H9 (cell line): Measurements from ENCODE around the gene LRRC27. TPM values are rescaled to one million over a fixed set of nuclear protein-coding genes. Genes with fewer than 3 reads are reported as not detected.

Experiments used
- DNase-seq: peaks from one replicate; pipeline ENCODE4 v3.0.0-alpha.2; 2017
- H2AFZ ChIP-seq: one replicate; pipeline ENCODE4 v1.6.1; 2013; ENCODE audit warnings: mild to moderate bottlenecking, low read length, control low read depth, moderate library complexity
- H2AK5ac ChIP-seq: 2 replicates; pipeline ENCODE4 v1.6.1; 2013; ENCODE audit warnings: low read length, control low read depth, mixed read lengths; ENCODE audit not compliant: insufficient read length
- H2BK120ac ChIP-seq: one replicate; pipeline ENCODE4 v1.6.1; 2013; ENCODE audit warnings: low read depth, mild to moderate bottlenecking, low read length, control low read depth, inconsistent platforms; ENCODE audit not compliant: poor library complexity, severe bottlenecking
- H2BK12ac ChIP-seq: 2 replicates; pipeline ENCODE4 v1.6.1; 2013; ENCODE audit warnings: low read length, control low read depth, mixed read lengths, low read depth; ENCODE audit not compliant: insufficient read length
- H2BK15ac ChIP-seq: 2 replicates; pipeline ENCODE4 v1.6.1; 2013; ENCODE audit warnings: low read depth, low read length, control low read depth
- H2BK20ac ChIP-seq: one replicate; pipeline ENCODE4 v1.6.1; 2013; ENCODE audit warnings: low read depth, mild to moderate bottlenecking, low read length, control low read depth, inconsistent platforms; ENCODE audit not compliant: poor library complexity, severe bottlenecking
- H2BK5ac ChIP-seq: 2 replicates; pipeline ENCODE4 v1.6.1; 2013; ENCODE audit warnings: low read length, control low read depth, mixed read lengths; ENCODE audit not compliant: insufficient read length
- H3K14ac ChIP-seq: 2 replicates; pipeline ENCODE4 v1.6.1; 2013; ENCODE audit warnings: low read length, control low read depth; ENCODE audit not compliant: insufficient read depth
- H3K18ac ChIP-seq: 2 replicates; pipeline ENCODE4 v1.6.1; 2013; ENCODE audit warnings: low read depth, mild to moderate bottlenecking, mixed read lengths, low read length, control low read depth; ENCODE audit not compliant: insufficient read length
- H3K23ac ChIP-seq: 2 replicates; pipeline ENCODE4 v1.6.1; 2013; ENCODE audit warnings: low read length, control low read depth, mixed read lengths, low read depth; ENCODE audit not compliant: insufficient read length
- H3K23me2 ChIP-seq: 2 replicates; pipeline ENCODE4 v1.6.1; 2013; ENCODE audit warnings: low read depth, mild to moderate bottlenecking, mixed read lengths, low read length, control low read depth; ENCODE audit not compliant: insufficient read length, poor library complexity, severe bottlenecking
- H3K27ac ChIP-seq: 2 replicates; pipeline ENCODE4 v1.5.1; 2013; ENCODE audit warnings: low read length, control low read depth, mixed read lengths, low read depth; ENCODE audit not compliant: insufficient read length
- H3K27me3 ChIP-seq: 2 replicates; pipeline ENCODE4 v1.6.1; 2013; ENCODE audit warnings: low read length, control low read depth, inconsistent platforms; ENCODE audit not compliant: insufficient read depth
- H3K4ac ChIP-seq: 2 replicates; pipeline ENCODE4 v1.6.1; 2013; ENCODE audit warnings: low read depth, mild to moderate bottlenecking, control low read depth, inconsistent platforms, low read length, moderate library complexity
- H3K4me1 ChIP-seq: 2 replicates; pipeline ENCODE4 v1.6.1; 2013; ENCODE audit warnings: low read length, control low read depth, inconsistent platforms; ENCODE audit not compliant: insufficient read depth
- H3K4me2 ChIP-seq: 2 replicates; pipeline ENCODE4 v1.6.1; 2013; ENCODE audit warnings: low read length, control low read depth, mixed read lengths; ENCODE audit not compliant: insufficient read length, insufficient read depth
- H3K56ac ChIP-seq: 2 replicates; pipeline ENCODE4 v1.6.1; 2013; ENCODE audit warnings: low read depth, mild to moderate bottlenecking, mixed read lengths, low read length, control low read depth; ENCODE audit not compliant: insufficient read length
- H3K79me1 ChIP-seq: 2 replicates; pipeline ENCODE4 v1.6.1; 2013; ENCODE audit warnings: low read depth, mild to moderate bottlenecking, moderate library complexity, low read length, control low read depth, inconsistent platforms; ENCODE audit not compliant: insufficient read depth, poor library complexity, severe bottlenecking
- H3K79me2 ChIP-seq: 2 replicates; pipeline ENCODE4 v1.6.1; 2013; ENCODE audit warnings: low read length, control low read depth, inconsistent platforms; ENCODE audit not compliant: insufficient read depth
- H3K9ac ChIP-seq: 2 replicates; pipeline ENCODE4 v1.6.1; 2013; ENCODE audit warnings: low read length, control low read depth, mixed read lengths; ENCODE audit not compliant: insufficient read length; ENCODE audit errors: extremely low read depth
- H3K9me3 ChIP-seq: one replicate; pipeline ENCODE4 v1.6.1; 2013; ENCODE audit warnings: low read depth, low read length, inconsistent platforms; ENCODE audit not compliant: control insufficient read depth
- H3T11ph ChIP-seq: one replicate; pipeline ENCODE4 v1.6.1; 2013; ENCODE audit warnings: mild to moderate bottlenecking, low read length, control low read depth, inconsistent platforms
- H4K20me1 ChIP-seq: one replicate; pipeline ENCODE4 v1.6.1; 2013; ENCODE audit not compliant: control insufficient read depth, insufficient read length, insufficient read depth
- H4K5ac ChIP-seq: 2 replicates; pipeline ENCODE4 v1.6.1; 2013; ENCODE audit warnings: low read depth, mild to moderate bottlenecking, mixed read lengths, low read length, control low read depth; ENCODE audit not compliant: insufficient read length
- H4K8ac ChIP-seq: replicated peaks from 2 replicates; pipeline ENCODE4 v1.6.1; 2013; ENCODE audit warnings: low read length, control low read depth, mixed read lengths, low read depth; ENCODE audit not compliant: insufficient read length
- H4K91ac ChIP-seq: 2 replicates; pipeline ENCODE4 v1.6.1; 2013; ENCODE audit warnings: low read depth, mild to moderate bottlenecking, moderate library complexity, mixed read lengths, low read length, control low read depth; ENCODE audit not compliant: insufficient read length
- H3K27ac Mint-ChIP-seq, 3 experiments: 2 replicates in 2 of 3; 3 replicates in 1 of 3; pipeline ENCODE4 v1.8.0; 2020 to 2021; ENCODE audit warnings: mixed read lengths in 3 of 3, mild to moderate bottlenecking in 1 of 3, moderate library complexity in 1 of 3
- H3K27me3 Mint-ChIP-seq: 2 replicates; pipeline ENCODE4 v1.8.0; 2021; ENCODE audit warnings: low read depth, mild to moderate bottlenecking, moderate library complexity, mixed read lengths
- H3K36me3 Mint-ChIP-seq, 3 experiments: 2 replicates in 2 of 3; 3 replicates in 1 of 3; pipeline ENCODE4 v1.8.0; 2020 to 2021; ENCODE audit warnings: low read depth in 3 of 3, mixed read lengths in 3 of 3; ENCODE audit not compliant: insufficient read depth in 1 of 3
- H3K4me1 Mint-ChIP-seq, 2 experiments: 2 replicates each; pipeline ENCODE4 v1.8.0; 2020; ENCODE audit warnings: mixed read lengths in 2 of 2
- H3K4me3 Mint-ChIP-seq, 2 experiments: 2 replicates in 1 of 2; 3 replicates in 1 of 2; pipeline ENCODE4 v1.8.0; 2020 to 2021; ENCODE audit warnings: mild to moderate bottlenecking in 2 of 2, mixed read lengths in 2 of 2, moderate library complexity in 1 of 2
- H3K9me3 Mint-ChIP-seq, 2 experiments: 2 replicates in 1 of 2; 3 replicates in 1 of 2; pipeline ENCODE4 v1.8.0; 2020; ENCODE audit warnings: mild to moderate bottlenecking in 2 of 2, mixed read lengths in 2 of 2, moderate library complexity in 1 of 2
- whole genome bisulfite sequencing: extraction: QIAGEN DNeasy Blood & Tissue Kit; methylation state at CpG from one replicate; pipeline ENCODE4 v1.1.7; 2013; ENCODE audit warnings: missing lambda C conversion rate, low lambda C conversion rate, mixed read lengths; ENCODE audit not compliant: insufficient read length; ENCODE audit errors: extremely low coverage; 5-methylcytosine and 5-hydroxymethylcytosine counted together
- total RNA-seq: library from RNA; stranded (reverse); gene quantifications from 2 replicates; pipeline ENCODE4 v1.2.1, GENCODE V29; 2021
- TF ChIP-seq, protein P1 (sequence below): fragments of 200-600 bp; sonication (generic); conservative IDR thresholded peaks from 3 replicates; pipeline ENCODE4 v1.8.0; 2021; ENCODE audit warnings: antibody characterized with exemption, mild to moderate bottlenecking

Gene LRRC27
- total RNA-seq, 1 experiment from 2014 or later = 2.7 TPM

DNA sequence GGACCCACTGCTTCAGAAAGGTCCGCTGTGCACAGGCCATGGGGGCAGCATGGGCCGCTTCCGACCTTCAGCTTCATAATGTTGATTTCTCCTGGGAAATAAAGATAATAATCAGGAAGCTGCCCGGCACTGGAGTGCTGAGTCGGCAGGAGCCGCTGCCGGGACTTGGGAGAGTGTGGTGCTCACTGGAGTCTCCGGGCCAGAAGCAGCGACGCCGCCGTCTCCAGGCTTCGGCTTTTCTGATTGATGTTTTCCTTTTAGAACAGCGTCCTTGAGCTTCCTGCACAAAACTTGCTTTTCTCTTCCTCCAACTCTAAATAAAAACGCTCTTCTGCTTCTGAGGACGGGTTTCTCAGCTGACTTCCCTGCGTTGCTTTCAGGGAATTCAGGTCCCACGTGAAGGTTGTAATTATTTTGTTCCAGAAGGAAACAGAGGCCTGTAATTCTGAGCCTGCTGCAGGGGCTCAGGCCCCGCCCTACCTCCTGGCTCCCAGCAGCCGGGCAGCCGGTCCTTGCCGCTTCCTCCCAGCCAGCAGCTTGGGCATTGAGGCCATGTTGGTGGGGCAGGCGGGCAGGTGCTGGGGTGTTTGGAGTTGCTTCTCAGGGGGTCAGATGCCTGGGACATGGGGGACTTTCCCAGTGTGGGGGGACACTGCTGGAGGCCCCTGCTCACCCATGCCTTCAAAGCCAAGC is 79.7 kb downstream of the LRRC27 start:
- no peak overlapping the region for H3K4me3 Mint-ChIP-seq

More for the DNA sequence above, 79.7 kb downstream of the LRRC27 start:
- no peak overlapping the region for H3K56ac ChIP-seq
- no peak overlapping the region for H2BK20ac ChIP-seq
- no peaks in the 10 kb centered on the region for H4K20me1 ChIP-seq
- H3K27me3 Mint-ChIP-seq = peaks cover 3% of the 10 kb centered on the region; the same call in 1 of the 2 replicates
- peaks cover 8% of the 10 kb centered on the region; the same call in 1 of the 2 replicates for H3K4me1 ChIP-seq
- no peak for DNase-seq
- no peak overlapping the region for H4K8ac ChIP-seq
- H3K27ac ChIP-seq = no peak overlapping the region
- no peak overlapping the region; the same call in 1 of the 2 replicates for H3K4ac ChIP-seq
- no peak overlapping the region for H3K4me2 ChIP-seq
- no peak overlapping the region for H2BK15ac ChIP-seq
- H3K9ac ChIP-seq = no peak overlapping the region
- H2AFZ ChIP-seq = no peak overlapping the region
- no peak overlapping the region for H4K5ac ChIP-seq
- no peaks in the 10 kb centered on the region for H3K79me1 ChIP-seq
- no peak overlapping the region for H2BK5ac ChIP-seq
- no peak overlapping the region for H2BK120ac ChIP-seq
- WGBS = no CpG with 5 or more reads among the region's 23 CpGs
- no peaks in the 10 kb centered on the region; the same call in 1 of the 2 replicates for H3K79me2 ChIP-seq
- TF ChIP-seq, protein P1, sequence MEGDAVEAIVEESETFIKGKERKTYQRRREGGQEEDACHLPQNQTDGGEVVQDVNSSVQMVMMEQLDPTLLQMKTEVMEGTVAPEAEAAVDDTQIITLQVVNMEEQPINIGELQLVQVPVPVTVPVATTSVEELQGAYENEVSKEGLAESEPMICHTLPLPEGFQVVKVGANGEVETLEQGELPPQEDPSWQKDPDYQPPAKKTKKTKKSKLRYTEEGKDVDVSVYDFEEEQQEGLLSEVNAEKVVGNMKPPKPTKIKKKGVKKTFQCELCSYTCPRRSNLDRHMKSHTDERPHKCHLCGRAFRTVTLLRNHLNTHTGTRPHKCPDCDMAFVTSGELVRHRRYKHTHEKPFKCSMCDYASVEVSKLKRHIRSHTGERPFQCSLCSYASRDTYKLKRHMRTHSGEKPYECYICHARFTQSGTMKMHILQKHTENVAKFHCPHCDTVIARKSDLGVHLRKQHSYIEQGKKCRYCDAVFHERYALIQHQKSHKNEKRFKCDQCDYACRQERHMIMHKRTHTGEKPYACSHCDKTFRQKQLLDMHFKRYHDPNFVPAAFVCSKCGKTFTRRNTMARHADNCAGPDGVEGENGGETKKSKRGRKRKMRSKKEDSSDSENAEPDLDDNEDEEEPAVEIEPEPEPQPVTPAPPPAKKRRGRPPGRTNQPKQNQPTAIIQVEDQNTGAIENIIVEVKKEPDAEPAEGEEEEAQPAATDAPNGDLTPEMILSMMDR = no peak
- no peaks in the 10 kb centered on the region; the same call in 1 of the 2 replicates for H3K27me3 ChIP-seq
- no peaks in the 10 kb centered on the region for H3K23me2 ChIP-seq
- H4K91ac ChIP-seq = peak overlapping the region; percentile 20
- H3K23ac ChIP-seq = no peak overlapping the region
- H3K9me3 Mint-ChIP-seq = no peaks in the 10 kb centered on the region
- H2BK12ac ChIP-seq = no peak overlapping the region
- no peak overlapping the region; the same call in 1 of the 2 replicates for H3K14ac ChIP-seq
- H3K18ac ChIP-seq = no peak overlapping the region
- H3T11ph ChIP-seq = no peak overlapping the region
- peaks cover 0 to 9% (median 2%) of the 10 kb centered on the region in 3 experiments; a peak in 5 of 7 replicates for H3K36me3 Mint-ChIP-seq
- H3K27ac Mint-ChIP-seq = peak overlapping the region in 2 of 3 experiments; percentile 59 to 89; a peak in 5 of 7 replicates
- no peaks in the 10 kb centered on the region for H3K9me3 ChIP-seq
- peaks cover 52 to 64% of the 10 kb centered on the region in 2 experiments for H3K4me1 Mint-ChIP-seq
- no peak overlapping the region for H2AK5ac ChIP-seq
